ENCODE data around the gene CIBAR2.

CIBAR2 gene

GRCh38 chr16:85069171-85069570 lies 43.1 kb downstream of the CIBAR2 start:
- no peak overlapping the region for H3K27ac ChIP-seq
- no peak for TF ChIP-seq ZFX (IDR thresholded peaks at IDR 0.05; ENCODE audit: borderline replicate concordance)
- TF ChIP-seq CTCF (IDR thresholded peaks at IDR 0.05), result no peak

DNA sequence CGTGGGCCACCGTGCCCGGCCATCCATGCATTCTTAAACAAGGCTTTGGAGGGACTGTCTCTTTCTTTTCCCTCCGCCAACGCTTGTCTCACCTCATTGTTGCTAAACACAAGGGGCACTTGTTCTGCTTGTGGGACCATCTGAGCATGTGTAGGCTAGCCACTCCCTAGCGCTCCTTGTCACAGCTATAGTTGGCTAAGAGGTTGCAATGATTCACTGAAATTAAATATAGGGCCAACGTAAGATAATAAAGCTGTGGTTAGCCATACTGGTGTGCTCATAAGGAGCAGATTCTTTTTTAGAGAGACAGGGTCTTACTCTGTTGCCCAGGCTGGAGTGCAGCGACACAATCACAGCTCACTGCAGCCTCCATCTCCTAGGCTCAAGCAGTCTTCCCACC lies 43.5 kb downstream of the CIBAR2 start:
- H3K27ac ChIP-seq, result no peak overlapping the region
- no peak for TF ChIP-seq ZFX (IDR thresholded peaks at IDR 0.05; ENCODE audit: borderline replicate concordance)
- TF ChIP-seq CTCF (IDR thresholded peaks at IDR 0.05), result no peak

GRCh38 chr16:85067426-85067825 lies 44.8 kb downstream of the CIBAR2 start:
- H3K27ac ChIP-seq, result no peak overlapping the region
- TF ChIP-seq CTCF (IDR thresholded peaks at IDR 0.05), result no peak
- no peak for TF ChIP-seq ZFX (IDR thresholded peaks at IDR 0.05; ENCODE audit: borderline replicate concordance)

GRCh38 chr16:85067024-85067423 lies 45.2 kb downstream of the CIBAR2 start:
- TF ChIP-seq CTCF (IDR thresholded peaks at IDR 0.05) (no peak), ZFX (IDR thresholded peaks at IDR 0.05; ENCODE audit: borderline replicate concordance) (no peak)
- no peak overlapping the region for H3K27ac ChIP-seq

DNA sequence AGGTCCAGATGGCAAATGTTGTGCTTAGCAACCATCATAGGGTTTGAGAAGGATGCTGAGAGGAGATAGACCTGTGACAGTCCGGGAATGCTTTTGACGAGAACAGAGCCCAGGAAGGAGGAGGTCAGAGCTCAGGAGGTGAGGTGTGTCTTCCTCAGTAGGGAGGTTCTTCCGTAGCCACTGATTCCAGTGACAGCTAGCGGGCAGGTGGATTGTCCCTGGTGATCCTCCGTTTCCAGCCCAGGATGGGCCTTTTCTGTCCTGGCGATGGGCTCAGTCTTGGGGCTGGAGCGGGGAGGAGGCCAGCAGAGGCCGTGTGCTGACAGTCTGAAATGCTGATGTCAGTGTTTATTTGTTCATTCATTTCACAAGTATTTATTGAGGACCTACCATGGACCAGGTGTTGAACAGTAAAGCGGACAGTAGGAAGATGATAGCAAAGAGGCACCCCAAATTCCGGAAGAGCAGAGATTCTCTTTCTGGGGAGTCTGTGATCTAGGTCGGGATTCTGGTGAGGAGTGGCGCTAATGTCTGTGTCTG lies 45.9 kb downstream of the CIBAR2 start:
- no peak overlapping the region for H3K27ac ChIP-seq
- no peak for TF ChIP-seq ZFX (IDR thresholded peaks at IDR 0.05; ENCODE audit: borderline replicate concordance)
- TF ChIP-seq CTCF (IDR thresholded peaks at IDR 0.05), result no peak

DNA sequence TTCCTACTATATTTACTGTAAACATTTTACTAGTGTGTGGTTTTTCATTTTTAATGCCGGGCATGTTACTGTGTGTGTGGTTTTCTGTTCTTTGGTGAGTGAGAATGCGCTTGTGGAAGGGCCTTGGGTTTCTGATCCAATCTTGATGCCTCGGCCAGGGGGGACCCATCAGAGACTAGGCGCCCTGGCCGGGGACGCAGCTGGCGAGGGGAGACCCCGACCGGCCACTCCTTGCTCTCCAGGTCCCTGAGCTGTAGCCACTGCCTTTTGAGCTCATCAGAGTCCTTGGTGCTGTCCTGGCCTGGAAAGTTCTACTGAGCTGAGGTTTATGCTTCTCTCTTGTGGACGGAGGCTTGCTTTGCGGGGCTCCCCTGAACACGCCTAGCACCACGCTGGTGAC lies 47.2 kb downstream of the CIBAR2 start:
- TF ChIP-seq CTCF (IDR thresholded peaks at IDR 0.05) (no peak), ZFX (IDR thresholded peaks at IDR 0.05; ENCODE audit: borderline replicate concordance) (no peak)
- H3K27ac ChIP-seq, result no peak overlapping the region

- TF ChIP-seq ZFX (IDR thresholded peaks at IDR 0.05; ENCODE audit: borderline replicate concordance) (no peak), CTCF (IDR thresholded peaks at IDR 0.05) (no peak)
- H3K27ac ChIP-seq, result no peak overlapping the region
These were observed 48.1 kb downstream of the CIBAR2 start for GRCh38 chr16:85064186-85064585.

All from 22Rv1 (cell line).